K562 (cell line): ENCODE results near the gene NLRP6. TPM values are rescaled to one million over a fixed set of nuclear protein-coding genes. Genes with fewer than 3 reads are reported as not detected.
A peak's percentile ranks its signal among the peaks of the same experiment; 100 is the strongest.

Source experiments
- ARID1B ChIP-seq: fragments of 450-650 bp; IDR thresholded peaks from 2 replicates; pipeline ENCODE4 v1.6.1; 2016; ENCODE audit warnings: antibody characterized with exemption, mild to moderate bottlenecking, inconsistent platforms
- ARID4B ChIP-seq: sonication (generic); formaldehyde crosslinking; IDR thresholded peaks from 2 replicates; pipeline ENCODE4 v1.8.0; 2022; ENCODE audit warnings: mild to moderate bottlenecking, missing genetic modification reagents
- ATF1 ChIP-seq, 2 experiments: fragments of 450-650 bp in 1 of 2; IDR thresholded peaks; 2 replicates each; pipeline ENCODE4 v1.6.1; 2016; ENCODE audit warnings: missing compliant biosample characterization in 1 of 2, missing genetic modification characterization in 1 of 2
- ATF4 ChIP-seq: fragments of 450-650 bp; formaldehyde crosslinking; IDR thresholded peaks from 2 replicates; pipeline ENCODE4 v1.4.0; 2022; ENCODE audit warnings: mild to moderate bottlenecking, moderate library complexity
- BCL6 ChIP-seq: fragments of 250-450 bp; sonication (Bioruptor Pico); IDR thresholded peaks from 2 replicates; pipeline ENCODE4 v1.4.0; 2020
- BHLHE40 ChIP-seq: IDR thresholded peaks from 2 replicates; pipeline ENCODE4 v1.6.1; 2011; ENCODE audit warnings: low read length, improper control_type of control experiment
- CTBP1 ChIP-seq: fragments of 450-650 bp; IDR thresholded peaks from 2 replicates; pipeline ENCODE4 v1.6.1; 2016; ENCODE audit warnings: borderline replicate concordance
- MEF2A ChIP-seq: IDR thresholded peaks from 2 replicates; pipeline ENCODE4 v1.6.1; 2011; ENCODE audit warnings: low read depth, mild to moderate bottlenecking, low read length, moderate library complexity; ENCODE audit not compliant: control insufficient read depth
- NCOR1 ChIP-seq: fragments of 450-650 bp; IDR thresholded peaks from 2 replicates; pipeline ENCODE4 v1.6.1; 2016; ENCODE audit warnings: mild to moderate bottlenecking, moderate library complexity
- NR2C2 ChIP-seq, 2 experiments: fragments of 200-800 bp in 1 of 2; sonication (Bioruptor generic) in 1 of 2; sonication (generic) in 1 of 2; formaldehyde crosslinking in 1 of 2; IDR thresholded peaks; 2 replicates each; pipeline versions ENCODE4 v1.6.1 to v1.8.0; 2016 to 2022; ENCODE audit warnings: mild to moderate bottlenecking in 1 of 2, missing compliant biosample characterization in 1 of 2, missing genetic modification characterization in 1 of 2, missing genetic modification reagents in 1 of 2
- RBM14 ChIP-seq: fragments of 200-400 bp; formaldehyde crosslinking; IDR thresholded peaks from 2 replicates; pipeline ENCODE4 v1.6.1; 2018; ENCODE audit warnings: low read depth, mild to moderate bottlenecking, low read length, moderate library complexity, borderline replicate concordance; ENCODE audit not compliant: insufficient read depth
- SMAD4 ChIP-seq: fragments of 250-450 bp; sonication (Bioruptor Pico); conservative IDR thresholded peaks from 2 replicates; pipeline ENCODE4 v1.8.0; 2021; ENCODE audit warnings: inconsistent platforms, mild to moderate bottlenecking, moderate library complexity
- SUPT5H ChIP-seq: fragments of 450-650 bp; IDR thresholded peaks from 2 replicates; pipeline ENCODE4 v1.6.1; 2016
- TEAD1 ChIP-seq, 2 experiments: fragments of 450-650 bp in 1 of 2; sonication (generic) in 1 of 2; formaldehyde crosslinking; IDR thresholded peaks; 2 replicates each; pipeline versions ENCODE4 v1.4.0 to v1.8.0; 2020 to 2022; ENCODE audit warnings: mild to moderate bottlenecking in 2 of 2, missing genetic modification reagents in 1 of 2
- TSC22D4 ChIP-seq: fragments of 450-650 bp; IDR thresholded peaks from 2 replicates; pipeline ENCODE4 v1.6.1; 2016; ENCODE audit warnings: missing genetic modification characterization, missing biosample characterization, control low read depth
- polyA plus RNA-seq, 8 experiments: library from polyadenylated mRNA; depleted of rRNA in 4 of 8; stranded (reverse) in 5 of 8; unstranded in 3 of 8; fragments of >200 nt; fragmentation: Nextera tagmentation in 2 of 8; fragmentation: Illumina TruSeq in 1 of 8; extraction: Ambion mirVana in 2 of 8; extraction: Trizol in 1 of 8; gene quantifications; 2 replicates each; pipeline versions ENCODE4 v1.2.1 to v1.2.3, GENCODE V29; 2011 to 2014; ENCODE audit warnings: inconsistent platforms in 1 of 8, missing spikeins in 1 of 8
- total RNA-seq, 7 experiments: library from RNA; depleted of rRNA in 6 of 7; stranded (reverse); fragments of >200 nt in 6 of 7; fragmentation: Illumina TruSeq in 2 of 7; extraction: Trizol in 2 of 7; gene quantifications; 2 replicates each; pipeline versions ENCODE4 v1.2.1 to v1.2.3, GENCODE V29; 2011 to 2021; ENCODE audit warnings: low replicate concordance in 1 of 7
- TF ChIP-seq, protein P1 (sequence below): sonication (generic); formaldehyde crosslinking; IDR thresholded peaks from 2 replicates; pipeline ENCODE4 v1.8.0; 2022; ENCODE audit warnings: mild to moderate bottlenecking, low read depth, missing genetic modification reagents
- TF ChIP-seq, protein P2 (sequence below), 3 experiments: IDR thresholded peaks in 2 of 3; conservative IDR thresholded peaks in 1 of 3; 2 replicates each; pipeline ENCODE4 v1.5.1; 2011 to 2012; ENCODE audit warnings: low read length in 3 of 3, mild to moderate bottlenecking in 3 of 3, control low read depth in 2 of 3, improper control_type of control experiment in 1 of 3, inconsistent platforms in 1 of 3, low read depth in 1 of 3, mixed read lengths in 1 of 3, moderate library complexity in 1 of 3; ENCODE audit not compliant: insufficient read depth in 2 of 3

Gene NLRP6
- total and polyA plus RNA-seq, 9 of the 15 experiments (the other 6 are each of a cell fraction or from before 2014, with no cell fraction given) = 0.03 to 0.18 (median 0.15) TPM; not detected in 5

DNA sequence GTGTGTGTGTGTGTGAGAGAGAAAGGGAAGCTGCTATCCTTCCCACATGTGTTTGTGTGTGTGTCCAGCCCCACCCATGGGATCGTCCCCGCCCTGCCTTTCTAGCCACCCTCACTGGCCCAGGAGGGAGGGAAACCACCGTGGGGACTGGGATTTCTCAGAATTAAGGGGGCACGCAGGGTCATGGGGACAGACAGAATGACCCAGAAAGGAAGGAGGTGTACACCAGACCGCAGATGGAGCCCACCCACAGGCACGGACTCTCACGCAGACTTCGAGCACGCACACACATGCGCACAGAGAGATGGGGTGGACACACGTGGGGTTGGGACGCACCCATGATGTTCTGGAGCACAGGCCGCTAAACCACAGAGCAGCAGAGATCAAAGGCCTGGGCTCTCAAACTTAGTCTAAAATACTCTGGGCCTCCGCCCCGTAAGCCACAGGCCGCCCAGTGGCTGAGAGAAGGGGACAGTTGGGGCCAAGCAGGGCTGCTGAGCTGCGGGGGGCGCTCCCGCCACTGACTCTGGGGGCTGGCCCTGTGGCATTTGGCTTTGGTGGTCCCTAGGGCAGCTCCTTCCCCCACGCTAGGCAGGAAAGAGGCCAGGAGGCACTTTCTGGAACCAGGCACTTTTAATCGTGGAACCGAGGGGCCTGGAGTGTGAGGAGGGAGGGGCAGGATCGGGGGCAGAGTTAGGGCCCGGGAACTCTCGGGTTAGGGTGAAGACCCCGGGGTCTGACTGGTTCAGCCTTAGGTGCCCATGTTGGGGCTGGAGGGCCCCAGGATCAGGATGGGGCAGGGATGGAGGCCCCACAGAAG, 19.6 kb downstream of the NLRP6 start (continued):
- TF ChIP-seq ARID4B (CRISPR knock-in tag) (peak; percentile 38; the same call in 1 of the 2 replicates), CTBP1 (0 out of 2 replicates have a peak, but pooled peaks have one; percentile 30), SMAD4 (CRISPR knock-in tag) (peak; percentile 63), NCOR1 (peak; percentile 55; the same call in 1 of the 2 replicates), RBM14 (no peak), SUPT5H (0 out of 2 replicates have a peak, but pooled peaks have one; percentile 31), NR2C2 (CRISPR knock-in tag; IDR thresholded peaks at IDR 0.05) (0 out of 2 replicates have a peak, but pooled peaks have one; percentile 22), NR2C2 (tag; IDR thresholded peaks at IDR 0.05) (no peak), TSC22D4 (tag) (no peak), ARID1B (0 out of 2 replicates have a peak, but pooled peaks have one; percentile 8), MEF2A (no peak), ATF1 (CRISPR knock-in tag; IDR thresholded peaks at IDR 0.05) (no peak), ATF1 (tag; IDR thresholded peaks at IDR 0.05) (peak; percentile 31; the same call in 1 of the 2 replicates), BHLHE40 (peak; percentile 26; the same call in 1 of the 2 replicates), ATF4 (CRISPR knock-in tag) (0 out of 2 replicates have a peak, but pooled peaks have one; percentile 29), BCL6 (CRISPR knock-in tag) (no peak), TEAD1 (CRISPR knock-in tag; IDR thresholded peaks at IDR 0.05) (0 out of 4 replicates have a peak, but pooled peaks of 1 of the 2 experiments have one; percentile 12)
- TF ChIP-seq, protein P1, sequence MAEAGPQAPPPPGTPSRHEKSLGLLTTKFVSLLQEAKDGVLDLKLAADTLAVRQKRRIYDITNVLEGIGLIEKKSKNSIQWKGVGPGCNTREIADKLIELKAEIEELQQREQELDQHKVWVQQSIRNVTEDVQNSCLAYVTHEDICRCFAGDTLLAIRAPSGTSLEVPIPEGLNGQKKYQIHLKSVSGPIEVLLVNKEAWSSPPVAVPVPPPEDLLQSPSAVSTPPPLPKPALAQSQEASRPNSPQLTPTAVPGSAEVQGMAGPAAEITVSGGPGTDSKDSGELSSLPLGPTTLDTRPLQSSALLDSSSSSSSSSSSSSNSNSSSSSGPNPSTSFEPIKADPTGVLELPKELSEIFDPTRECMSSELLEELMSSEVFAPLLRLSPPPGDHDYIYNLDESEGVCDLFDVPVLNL (CRISPR knock-in tag) = no peak
- TF ChIP-seq, protein P2, sequence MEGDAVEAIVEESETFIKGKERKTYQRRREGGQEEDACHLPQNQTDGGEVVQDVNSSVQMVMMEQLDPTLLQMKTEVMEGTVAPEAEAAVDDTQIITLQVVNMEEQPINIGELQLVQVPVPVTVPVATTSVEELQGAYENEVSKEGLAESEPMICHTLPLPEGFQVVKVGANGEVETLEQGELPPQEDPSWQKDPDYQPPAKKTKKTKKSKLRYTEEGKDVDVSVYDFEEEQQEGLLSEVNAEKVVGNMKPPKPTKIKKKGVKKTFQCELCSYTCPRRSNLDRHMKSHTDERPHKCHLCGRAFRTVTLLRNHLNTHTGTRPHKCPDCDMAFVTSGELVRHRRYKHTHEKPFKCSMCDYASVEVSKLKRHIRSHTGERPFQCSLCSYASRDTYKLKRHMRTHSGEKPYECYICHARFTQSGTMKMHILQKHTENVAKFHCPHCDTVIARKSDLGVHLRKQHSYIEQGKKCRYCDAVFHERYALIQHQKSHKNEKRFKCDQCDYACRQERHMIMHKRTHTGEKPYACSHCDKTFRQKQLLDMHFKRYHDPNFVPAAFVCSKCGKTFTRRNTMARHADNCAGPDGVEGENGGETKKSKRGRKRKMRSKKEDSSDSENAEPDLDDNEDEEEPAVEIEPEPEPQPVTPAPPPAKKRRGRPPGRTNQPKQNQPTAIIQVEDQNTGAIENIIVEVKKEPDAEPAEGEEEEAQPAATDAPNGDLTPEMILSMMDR (IDR thresholded peaks at IDR 0.05 in 2 of 3, conservative IDR thresholded peaks at IDR 0.05 in 1 of 3; ENCODE audit: insufficient read depth in 2 of 3, low read depth in 1 of 3, low read length in 3 of 3) = peak; percentile 24 to 52 (median 26); a peak in 3 of 6 replicates
